Motor neuron (in vitro differentiated cells): Measurements from ENCODE around the gene RABL3. TPM values are rescaled to one million over a fixed set of nuclear protein-coding genes. Genes with fewer than 3 reads are reported as not detected.
A peak's percentile ranks its signal among the peaks of the same experiment; 100 is the strongest.
"Not testable (repeated sequence)": the region's sequence is repeated elsewhere in the genome, so short reads cannot be mapped to it uniquely, and the experiment has no call there.

ENCODE experiments used
- ATAC-seq, 8 experiments: fragments of 200-7000 bp; cut with Tn5 transposase; replicated peaks in 6 of 8; 2 replicates each; pipeline ENCODE4 v1.8.0; 2021; ENCODE audit warnings: mild to moderate bottlenecking in 8 of 8, moderate library complexity in 8 of 8
- H3K27ac ChIP-seq, 2 donors: fragments of 250-450 bp; sonication (Bioruptor Pico); 2 replicates each; pipeline ENCODE4 v1.9.0; 2021; ENCODE audit warnings: antibody characterized with exemption in 2 of 2, mild to moderate bottlenecking in 2 of 2, moderate library complexity in 1 of 2
- H3K4me1 ChIP-seq, 2 donors: fragments of 250-450 bp; sonication (Bioruptor Pico); replicated peaks in 1 of 2; 2 replicates each; pipeline ENCODE4 v1.6.1; 2021; ENCODE audit warnings: antibody characterized with exemption in 2 of 2, mild to moderate bottlenecking in 2 of 2, moderate library complexity in 1 of 2
- H3K4me3 ChIP-seq, 5 donors: fragments of 250-450 bp; sonication (Bioruptor Pico); 2 replicates each; pipeline ENCODE4 v1.9.0; 2021; ENCODE audit warnings: antibody characterized with exemption in 5 of 5, mild to moderate bottlenecking in 5 of 5, moderate library complexity in 4 of 5
- WGBS, 10 experiments: fragments of 450-650 bp; shearing (Covaris generic); methylation state at CpG; one replicate each; pipeline ENCODE4 v1.0.0; 2022; 5-methylcytosine and 5-hydroxymethylcytosine counted together
- in situ Hi-C, 9 experiments: fragments of 400-800 bp; cut with MboI; loops; one replicate each; pipeline ENCODE4 v1.15.0; 2021; ENCODE audit warnings: low sequenced_read_pairs in 9 of 9, low pct_unique_long_range_greater_than_20kb in 2 of 9; ENCODE audit not compliant: unreplicated experiment in 9 of 9
- total RNA-seq, 8 experiments: library from RNA; unstranded; fragments of 300-600 nt; gene quantifications; 2 replicates each; pipeline versions ENCODE4 v1.2.3 to v1.2.4, GENCODE V29; 2022

Gene RABL3
- total RNA-seq, 8 experiments from 2014 or later: 5.3 to 15.2 (median 11.3) TPM

GRCh38 chr3:120765830-120766493, 23.6 kb upstream of the RABL3 start:
- ATAC-seq: peak in 1 of 8 experiments; percentile 55
- H3K4me1 ChIP-seq: peaks cover 0 to 9% of the 10 kb centered on the region in 2 donors
- H3K4me3 ChIP-seq: no peak overlapping the region
- in situ Hi-C loops: no loop called here
- H3K27ac ChIP-seq: no peak overlapping the region

- no peak for ATAC-seq
- H3K4me1 ChIP-seq: peaks cover 0 to 9% of the 10 kb centered on the region in 2 donors
- no peak overlapping the region for H3K4me3 ChIP-seq
- H3K27ac ChIP-seq: no peak overlapping the region
- in situ Hi-C loops: no loop called here
Observed at GRCh38 chr3:120764206-120764605, 21.9 kb upstream of the RABL3 start.

- WGBS, 10 experiments: 0 to 100% (median 57%) methylated on average over 1 of the region's 1 CpG; no CpG with 5 or more reads in 1 of the 10 experiments
- in situ Hi-C loops: no loop called here
- H3K27ac ChIP-seq: no peak overlapping the region
Observed at GRCh38 chr3:120763601-120764000, 21.3 kb upstream of the RABL3 start.

GRCh38 chr3:120762615-120763014, 20.3 kb upstream of the RABL3 start:
- ATAC-seq: no peak
- in situ Hi-C loops: no loop called here
- WGBS, 10 experiments: 67 to 100% (median 89%) methylated on average over 1 of the region's 1 CpG; no CpG with 5 or more reads in 4 of the 10 experiments

More at GRCh38 chr3:120763601-120764000, 21.3 kb upstream of the RABL3 start:
- Histone ChIP-seq H3K4me3 (no peak overlapping the region), H3K4me1 (peaks cover 0 to 9% of the 10 kb centered on the region in 2 donors)
- ATAC-seq: peak in 2 of 8 experiments; percentile 50 to 68

GRCh38 chr3:120758551-120758950, 16.2 kb upstream of the RABL3 start:
- H3K4me1 ChIP-seq, H3K4me3 ChIP-seq, in situ Hi-C loops, H3K27ac ChIP-seq, ATAC-seq: not testable (repeated sequence)
- WGBS, 10 experiments: 71 to 100% (median 90%) methylated on average over 1 to 3 of the region's 4 CpGs; no CpG with 5 or more reads in 6 of the 10 experiments

More at GRCh38 chr3:120762615-120763014, 20.3 kb upstream of the RABL3 start:
- H3K4me1 ChIP-seq: peaks cover 0 to 9% of the 10 kb centered on the region in 2 donors
- H3K4me3 ChIP-seq: no peak overlapping the region
- no peak overlapping the region for H3K27ac ChIP-seq

GRCh38 chr3:120756061-120756460, 13.7 kb upstream of the RABL3 start:
- Histone ChIP-seq H3K4me1 (no peaks in the 10 kb centered on the region), H3K4me3 (no peak overlapping the region), H3K27ac (no peak overlapping the region)
- 80 to 100% (median 100%) methylated on average over 1 to 2 of the region's 2 CpGs; no CpG with 5 or more reads in 2 of the 10 experiments for WGBS, 10 experiments
- no peak for ATAC-seq
- in situ Hi-C loops: no loop called here

- H3K27ac ChIP-seq: no peak overlapping the region
- in situ Hi-C loops: no loop called here
- no peaks in the 10 kb centered on the region for H3K4me1 ChIP-seq
- ATAC-seq: no peak
- H3K4me3 ChIP-seq: no peak overlapping the region
Observed at GRCh38 chr3:120753810-120754209, 11.5 kb upstream of the RABL3 start.

GRCh38 chr3:120752865-120753264, 10.5 kb upstream of the RABL3 start:
- Histone ChIP-seq H3K27ac (no peak overlapping the region), H3K4me1 (no peaks in the 10 kb centered on the region), H3K4me3 (no peak overlapping the region)
- in situ Hi-C loops: no loop called here
- no peak for ATAC-seq
- WGBS, 10 experiments: 75 to 100% (median 94%) methylated on average over 1 to 2 of the region's 2 CpGs

- no peak for ATAC-seq
- 83 to 100% (median 100%) methylated on average over 1 of the region's 1 CpG; no CpG with 5 or more reads in 3 of the 10 experiments for WGBS, 10 experiments
- no peak overlapping the region for H3K4me3 ChIP-seq
- no peak overlapping the region for H3K27ac ChIP-seq
- in situ Hi-C loops: no loop called here
- no peaks in the 10 kb centered on the region for H3K4me1 ChIP-seq
Observed at GRCh38 chr3:120752230-120752629, 9.9 kb upstream of the RABL3 start.

- H3K27ac ChIP-seq: no peak overlapping the region
- ATAC-seq: no peak
- WGBS, 10 experiments: 86 to 100% (median 100%) methylated on average over 1 of the region's 1 CpG; no CpG with 5 or more reads in 4 of the 10 experiments
Observed at GRCh38 chr3:120749843-120750242, 7.5 kb upstream of the RABL3 start.

GRCh38 chr3:120745466-120745865, 3.1 kb upstream of the RABL3 start:
- WGBS, 10 experiments: 60 to 100% (median 93%) methylated on average over 1 to 3 of the region's 3 CpGs; no CpG with 5 or more reads in 1 of the 10 experiments
- in situ Hi-C loops: no loop called here
- ATAC-seq: no peak
- peaks cover 5 to 8% of the 10 kb centered on the region in 2 donors for H3K4me1 ChIP-seq
- no peak overlapping the region for H3K27ac ChIP-seq
- H3K4me3 ChIP-seq: no peak overlapping the region

More at GRCh38 chr3:120749843-120750242, 7.5 kb upstream of the RABL3 start:
- H3K4me1 ChIP-seq: no peaks in the 10 kb centered on the region
- no peak overlapping the region for H3K4me3 ChIP-seq
- in situ Hi-C loops: no loop called here

- Histone ChIP-seq H3K4me3 (peak overlapping the region; percentile 70 to 97 (median 90)), H3K27ac (no peak overlapping the region), H3K4me1 (peaks cover 5 to 8% of the 10 kb centered on the region in 2 donors)
- ATAC-seq: peak in 1 of 8 experiments; percentile 7
- WGBS, 10 experiments: 0 to 70% (median 35%) methylated on average over 2 to 6 of the region's 6 CpGs; no CpG with 5 or more reads in 2 of the 10 experiments
- in situ Hi-C loops: no loop called here
Observed at GRCh38 chr3:120743556-120744195, 1.4 kb upstream of the RABL3 start.

GRCh38 chr3:120742849-120743365, 591 bp upstream of the RABL3 start:
- WGBS, 10 experiments: 0 to 4% (median 0%) methylated on average over 1 to 14 of the region's 26 CpGs; no CpG with 5 or more reads in 1 of the 10 experiments
- in situ Hi-C loops: no loop called here

More at GRCh38 chr3:120742849-120743365, 591 bp upstream of the RABL3 start:
- peak; percentile 12 to 38 (median 20) for ATAC-seq
- H3K4me1 ChIP-seq: peaks cover 5 to 8% of the 10 kb centered on the region in 2 donors
- peak overlapping the region; percentile 70 to 97 (median 90) for H3K4me3 ChIP-seq
- H3K27ac ChIP-seq: peak overlapping the region; percentile 56 to 65
